Amygdala (tissue), 56 donors: ENCODE data around the gene INTS1.

ENCODE experiments used
- DNase-seq, 56 donors: peaks; one replicate each; lab custom pipeline; 2025; lab: John Stamatoyannopoulos, UW

Gene INTS1

GRCh38 chr7:1492221-1492620 is 12.0 kb downstream of the INTS1 start:
- no peak for DNase-seq

- DNase-seq: no peak
These were observed 13.4 kb downstream of the INTS1 start for GRCh38 chr7:1490837-1491236.

GRCh38 chr7:1489336-1489735 is 14.9 kb downstream of the INTS1 start:
- no peak for DNase-seq

GRCh38 chr7:1488016-1488415 is 16.2 kb downstream of the INTS1 start:
- DNase-seq: no peak

GRCh38 chr7:1487466-1487865 is 16.7 kb downstream of the INTS1 start:
- DNase-seq: no peak

- no peak for DNase-seq
These were observed 17.6 kb downstream of the INTS1 start for GRCh38 chr7:1486571-1486970.

GRCh38 chr7:1485156-1485555 is 19.0 kb downstream of the INTS1 start:
- DNase-seq: no peak

GRCh38 chr7:1484569-1484968 is 19.6 kb downstream of the INTS1 start:
- no peak for DNase-seq

GRCh38 chr7:1483536-1484505 is 20.4 kb downstream of the INTS1 start:
- DNase-seq: no peak

- DNase-seq: no peak
These were observed 21.1 kb downstream of the INTS1 start for GRCh38 chr7:1483079-1483478.

GRCh38 chr7:1481300-1481699 is 22.9 kb downstream of the INTS1 start:
- no peak for DNase-seq

- DNase-seq: no peak
These were observed 23.5 kb downstream of the INTS1 start for GRCh38 chr7:1480670-1481069.

- DNase-seq: no peak
These were observed 24.9 kb downstream of the INTS1 start for GRCh38 chr7:1479287-1479686.

- DNase-seq: no peak
These were observed 25.7 kb downstream of the INTS1 start for GRCh38 chr7:1478480-1478879.

- no peak for DNase-seq
These were observed 27.3 kb downstream of the INTS1 start for GRCh38 chr7:1476859-1477258.

- DNase-seq: no peak
These were observed 28.2 kb downstream of the INTS1 start for GRCh38 chr7:1475991-1476390.

- no peak for DNase-seq
These were observed 28.8 kb downstream of the INTS1 start for GRCh38 chr7:1475393-1475792.

GRCh38 chr7:1474736-1475135 is 29.5 kb downstream of the INTS1 start:
- no peak for DNase-seq

GRCh38 chr7:1473864-1474512 is 30.2 kb downstream of the INTS1 start:
- peak in 52 of 56 donors; percentile 13 to 92 (median 66) for DNase-seq

GRCh38 chr7:1470901-1471300 is 33.3 kb downstream of the INTS1 start:
- no peak for DNase-seq

- DNase-seq: no peak
These were observed 35.4 kb downstream of the INTS1 start for GRCh38 chr7:1468643-1469298.
